Fibroblast of skin of right biceps (primary cell): ENCODE measurements around the gene GMPR2.
"Not testable (repeated sequence)": the region's sequence is repeated elsewhere in the genome, so short reads cannot be mapped to it uniquely, and the experiment has no call there.

Source experiments
- DNase-seq: peaks from one replicate; pipeline ENCODE4 v3.0.0-alpha.2; 2013

The GMPR2 gene

DNA sequence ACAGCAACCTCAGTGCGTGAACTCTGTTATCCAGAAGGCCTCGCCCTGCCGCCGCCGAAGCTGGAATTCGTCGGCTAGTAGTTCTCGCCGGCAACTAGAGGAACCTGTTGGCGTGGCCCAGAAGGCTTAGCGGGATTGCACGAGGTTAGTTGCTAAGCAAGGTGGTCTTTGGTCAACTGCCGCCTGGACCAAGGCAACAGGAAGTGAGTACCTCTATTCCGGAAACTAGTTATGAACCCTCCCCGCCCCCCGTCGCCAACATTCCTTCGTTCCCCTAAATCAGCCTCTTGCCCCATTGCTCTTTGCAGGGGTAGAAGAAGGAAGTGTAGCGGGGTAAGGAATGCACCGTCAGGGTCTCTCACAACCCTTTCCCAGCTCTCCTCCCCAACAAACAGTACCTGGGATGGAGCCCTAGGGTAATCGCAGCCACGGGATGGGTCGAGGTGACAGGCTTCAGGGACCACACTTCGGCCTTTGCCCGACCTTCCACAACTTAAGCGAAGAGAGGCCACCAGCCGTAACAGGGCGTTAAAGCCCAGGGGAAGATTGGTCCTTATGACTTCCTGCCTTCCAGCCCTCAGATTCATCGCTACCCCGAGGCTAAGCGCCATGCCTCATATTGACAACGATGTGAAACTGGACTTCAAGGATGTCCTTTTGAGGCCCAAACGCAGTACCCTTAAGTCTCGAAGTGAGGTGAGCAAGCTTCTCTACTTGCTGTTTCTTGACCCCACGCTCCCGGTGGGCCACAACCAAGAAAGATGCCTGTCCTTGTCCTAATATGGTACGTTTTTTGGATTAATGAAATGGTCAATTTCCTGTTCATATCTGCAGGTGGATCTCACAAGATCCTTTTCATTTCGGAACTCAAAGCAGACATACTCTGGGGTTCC lies at the start of gene GMPR2:
Gene GMPR2, plus strand, starts transcription at position 285 of the 893 bp plus-strand sequence. Its CDS starts 325 bp downstream, at position 610.
- no peak for DNase-seq

- no peak for DNase-seq
Measured at GRCh38 chr14:24183014-24183481, 49.7 kb upstream of the GMPR2 start.

DNA sequence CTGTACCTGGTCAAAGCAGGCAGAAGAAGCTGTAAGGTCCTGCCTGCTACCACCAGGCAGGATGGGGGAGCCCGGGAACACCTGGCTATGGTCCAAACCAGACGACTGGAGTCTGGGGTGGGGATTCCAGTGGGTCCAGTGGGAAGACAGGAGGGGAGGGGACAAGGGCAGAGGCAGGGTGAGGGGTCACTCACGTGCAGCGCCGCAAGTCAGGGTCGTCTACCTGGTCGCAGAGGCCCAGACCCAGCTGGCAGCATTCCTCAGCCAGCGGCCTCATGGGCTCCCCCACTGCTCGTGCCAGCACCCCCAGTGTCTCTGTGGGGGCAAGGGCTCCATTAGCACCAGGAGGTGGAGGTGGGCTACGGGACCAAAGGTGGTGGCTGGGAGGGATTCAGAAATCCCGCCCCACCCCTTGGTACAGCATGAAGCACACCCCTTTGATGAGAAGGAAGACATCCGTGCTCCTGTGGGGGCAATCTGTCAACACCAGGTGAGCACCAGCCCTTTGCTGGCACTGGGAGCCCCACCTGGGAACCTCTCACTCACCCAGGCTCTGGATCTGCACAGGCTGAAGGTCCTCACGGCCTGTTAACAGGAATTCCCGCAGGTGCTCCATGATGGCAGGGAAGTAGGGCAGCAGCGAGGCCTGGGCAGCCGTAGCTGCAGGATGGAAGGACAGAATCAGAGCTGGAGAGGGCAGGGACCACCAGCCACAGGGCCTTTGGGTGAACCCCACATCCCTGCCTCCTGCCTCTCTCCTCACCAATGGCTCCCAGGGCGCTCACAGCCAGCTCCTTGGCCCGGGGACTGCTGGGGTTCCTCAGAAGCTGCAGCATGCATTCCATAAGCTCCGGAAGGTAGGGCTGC lies 48.4 kb upstream of the GMPR2 start:
- no peak for DNase-seq

GRCh38 chr14:24185026-24185425 lies 47.7 kb upstream of the GMPR2 start:
- DNase-seq = no peak

DNA sequence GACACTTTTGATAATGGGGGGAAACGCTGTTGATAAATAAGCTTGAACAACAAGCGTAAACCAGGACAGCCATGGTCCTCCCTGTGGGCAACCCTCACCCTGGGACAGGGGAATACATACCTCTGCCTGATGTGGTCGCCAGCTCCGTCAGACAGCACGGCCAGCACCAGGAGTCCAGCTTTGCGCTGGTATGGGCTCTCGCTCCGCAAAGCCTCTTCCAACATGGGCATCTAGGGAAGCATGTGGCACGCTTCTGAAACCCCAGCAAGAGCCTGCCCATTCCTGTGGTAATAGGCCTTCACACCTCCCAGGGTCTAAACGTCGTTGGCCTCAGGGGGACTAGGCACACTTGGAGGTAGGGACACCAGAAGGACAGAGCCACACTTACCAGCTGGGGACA lies 47.0 kb upstream of the GMPR2 start:
- no peak for DNase-seq

DNA sequence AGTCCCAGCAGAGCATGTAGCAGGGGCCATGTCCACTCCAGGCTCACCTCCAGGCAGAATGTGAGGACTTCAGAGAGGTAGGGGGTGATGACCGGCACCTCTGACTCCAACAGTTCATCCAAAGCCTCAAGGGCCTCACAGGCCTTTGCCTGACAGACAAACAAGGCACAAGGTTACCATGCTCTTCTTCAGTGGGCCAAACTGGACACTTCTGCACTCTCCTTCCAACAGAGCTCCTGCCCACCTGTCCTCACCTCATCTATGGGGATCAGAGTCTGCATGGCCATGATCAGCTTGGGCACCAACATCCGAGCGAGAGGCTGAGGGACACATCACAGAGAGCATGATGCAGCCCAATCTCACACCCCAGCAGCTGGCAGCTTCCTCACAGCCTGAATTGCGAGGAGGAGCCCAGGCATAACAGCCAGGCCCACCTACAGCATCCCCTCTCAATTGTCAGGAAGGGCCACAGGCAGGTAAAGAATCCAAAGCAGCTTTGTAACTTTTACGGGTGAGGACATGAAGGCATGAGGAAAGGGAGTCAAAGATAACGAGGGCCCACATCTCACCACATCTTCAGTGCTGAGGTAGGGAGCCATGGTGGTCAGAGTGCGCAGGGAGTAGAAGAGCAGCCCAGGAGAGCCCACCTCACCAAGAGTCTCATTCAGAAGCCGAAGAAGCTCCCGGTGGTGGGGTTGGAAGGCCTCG lies 45.7 kb upstream of the GMPR2 start:
- no peak for DNase-seq

GRCh38 chr14:24187539-24187915 lies 45.2 kb upstream of the GMPR2 start:
- DNase-seq = no peak

DNA sequence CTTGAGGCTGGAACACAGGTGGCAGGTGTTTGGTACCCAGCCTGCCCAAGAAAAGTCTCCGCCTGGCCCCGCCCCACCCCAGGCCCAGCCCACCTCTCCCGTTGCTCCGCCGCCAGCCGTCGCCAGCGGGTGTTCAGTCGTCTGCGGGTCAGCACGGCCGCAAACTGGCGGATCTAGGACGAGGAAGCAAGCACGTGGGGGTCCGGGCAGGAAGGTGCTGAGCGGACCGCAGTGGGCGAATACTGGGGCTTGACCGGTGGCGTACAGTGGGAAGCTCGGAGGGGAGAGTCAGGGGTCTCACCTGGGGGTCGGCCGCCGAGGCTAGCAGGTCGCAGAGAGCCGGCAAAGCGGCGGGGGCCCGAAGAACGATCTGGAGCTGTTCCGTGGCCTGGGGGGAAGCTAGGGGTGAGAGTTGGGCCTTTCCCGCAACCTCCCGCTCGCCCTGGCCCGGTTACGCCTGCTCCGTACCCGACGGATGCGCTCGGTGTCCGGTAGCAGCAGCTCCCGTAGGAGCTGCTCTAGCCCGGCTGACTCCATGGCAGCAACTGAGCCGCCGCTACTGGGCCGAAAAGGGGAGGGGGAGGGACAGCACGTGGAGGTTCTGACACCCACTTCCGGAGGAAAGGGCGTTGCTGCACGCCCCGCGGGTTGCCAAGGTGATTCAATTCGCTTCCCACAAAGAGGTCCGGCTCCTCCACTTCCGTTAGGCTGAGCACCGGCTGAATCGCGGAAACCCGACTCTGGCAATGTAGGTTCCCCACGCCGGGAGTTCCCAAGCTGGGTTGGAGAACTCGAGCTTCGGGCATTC lies 44.3 kb upstream of the GMPR2 start, which contains the start of gene IPO4:
Gene IPO4, minus strand, starts transcription at position 566 of the 808 bp plus-strand sequence. Its CDS starts 29 bp downstream, at position 537.
- DNase-seq = peak; percentile 98

GRCh38 chr14:24189059-24189375 lies 43.7 kb upstream of the GMPR2 start:
- no peak for DNase-seq

DNA sequence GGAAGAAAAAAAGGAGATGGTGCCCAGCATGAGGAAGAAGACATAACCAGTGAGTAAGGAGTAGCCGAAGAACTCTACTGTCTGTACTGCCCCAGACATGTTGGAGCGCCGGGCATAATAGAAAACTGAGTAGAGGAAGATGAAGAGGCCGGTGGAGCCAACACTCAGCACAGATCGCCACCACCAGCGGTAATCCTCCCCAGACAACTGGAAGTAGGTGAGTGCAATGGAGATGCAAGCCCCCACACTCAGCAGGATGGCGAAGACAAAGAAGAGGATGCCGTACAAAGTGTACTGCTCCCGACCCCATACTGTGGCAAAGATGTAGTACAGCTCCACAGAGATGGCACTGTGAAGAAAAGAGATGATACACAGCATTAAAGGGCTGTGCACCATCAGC lies 43.3 kb upstream of the GMPR2 start:
- no peak for DNase-seq

- DNase-seq = no peak
Measured at GRCh38 chr14:24190416-24190815, 42.3 kb upstream of the GMPR2 start.

DNA sequence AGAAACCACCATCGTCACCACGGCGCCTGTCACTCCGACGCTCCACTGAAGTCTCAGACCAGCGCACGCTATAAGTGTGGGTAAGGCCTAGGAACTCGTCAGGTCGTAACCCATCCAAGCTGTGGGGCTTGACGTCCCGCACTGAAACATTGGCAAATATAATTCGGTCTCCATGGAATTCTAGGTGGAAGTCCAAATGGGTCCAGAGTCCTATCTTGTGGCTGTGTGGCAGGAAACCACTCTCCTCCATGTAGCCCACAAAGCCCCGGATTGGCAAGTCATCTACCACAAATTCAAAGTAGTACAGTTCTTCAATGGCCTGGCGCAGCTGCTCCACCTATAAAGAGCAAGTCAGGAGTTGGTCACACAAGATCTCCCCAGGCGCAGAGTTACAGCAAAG lies 39.8 kb upstream of the GMPR2 start:
- DNase-seq = no peak

DNA sequence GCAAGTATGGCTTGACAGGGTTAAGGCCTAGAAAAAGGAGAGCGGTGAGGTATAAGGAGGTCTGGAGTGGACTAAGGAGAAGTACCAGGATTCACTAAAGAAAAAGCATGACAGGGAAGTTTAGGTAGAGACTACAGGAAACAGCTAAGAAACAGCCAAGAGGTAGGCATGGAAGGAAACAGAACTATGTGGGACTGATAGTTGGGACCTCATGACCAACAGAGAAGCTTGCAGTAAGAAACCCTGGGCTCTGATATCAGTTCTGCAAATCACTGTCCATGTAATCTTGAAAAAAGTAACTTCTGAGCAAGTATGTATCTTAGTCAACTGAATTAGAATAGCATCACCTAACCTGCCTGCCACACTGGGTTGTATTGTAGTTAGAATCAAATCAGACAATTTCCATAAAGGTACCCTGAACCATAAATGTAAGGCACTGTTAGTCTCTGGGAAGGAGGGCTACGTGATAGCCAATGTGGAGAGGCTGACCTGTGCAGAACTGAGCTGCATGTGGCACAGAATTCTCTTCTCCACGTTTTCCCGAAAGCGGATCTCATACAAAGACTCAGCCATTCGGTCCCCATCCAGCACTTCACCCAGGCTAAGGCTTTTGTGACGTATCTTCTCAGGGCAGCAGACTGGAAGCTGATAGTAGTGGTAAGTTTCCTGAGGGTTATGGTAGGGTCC lies 38.4 kb upstream of the GMPR2 start:
- no peak for DNase-seq

GRCh38 chr14:24194873-24195185 lies 37.9 kb upstream of the GMPR2 start:
- no peak for DNase-seq

GRCh38 chr14:24195186-24196070 lies 37.3 kb upstream of the GMPR2 start, which contains the start of gene TM9SF1:
TSS of gene TM9SF1 (minus strand) at chr14:24195441. CDS start at chr14:24195019, 422 bp downstream.
- peak; percentile 89 for DNase-seq

DNA sequence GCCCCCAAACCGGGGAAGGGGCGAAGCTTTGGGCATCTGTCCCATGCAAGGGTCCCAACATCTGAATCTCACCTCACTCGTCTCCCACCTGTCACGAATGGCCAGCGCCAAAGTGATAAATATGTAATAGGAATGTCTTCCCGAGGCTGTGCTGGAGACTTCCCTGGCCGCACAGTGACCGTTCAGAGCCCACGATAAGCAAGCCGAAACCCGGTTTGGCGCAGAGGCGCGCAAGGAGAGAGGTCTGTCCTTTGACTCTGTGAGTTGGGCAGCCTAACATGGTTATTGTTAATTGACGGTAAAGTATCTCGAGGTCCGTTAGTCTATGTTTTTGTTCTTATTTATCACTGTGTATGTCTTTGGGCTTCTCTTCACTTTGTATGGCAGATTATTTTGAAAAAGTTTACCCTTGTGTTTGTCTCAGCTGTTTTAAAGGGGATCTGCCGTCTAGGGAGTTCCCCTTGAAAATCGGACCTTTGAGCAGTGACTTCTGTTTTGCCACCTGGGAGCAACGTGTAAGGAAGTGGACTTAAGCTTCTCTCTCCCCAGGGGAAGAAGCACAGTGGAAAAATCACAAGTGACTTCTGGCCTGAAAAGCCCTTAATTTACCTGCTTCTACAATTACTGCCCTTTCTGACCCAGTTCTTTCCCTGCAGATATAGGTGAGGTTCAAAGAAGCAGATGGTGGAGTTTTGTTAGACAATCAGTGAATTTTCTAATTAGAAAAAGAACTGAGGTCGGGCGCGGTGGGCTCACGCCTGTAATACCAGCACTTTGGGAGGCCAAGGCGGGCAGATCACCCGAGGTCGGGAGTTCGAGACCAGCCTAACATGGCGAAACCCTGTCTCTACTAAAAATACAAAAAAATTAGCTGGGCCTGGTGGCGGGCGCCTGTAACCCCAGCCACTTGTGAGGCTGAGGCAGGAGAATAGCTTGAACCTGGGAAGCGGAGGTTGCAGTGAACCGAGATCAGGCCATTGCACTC lies 36.4 kb upstream of the GMPR2 start:
- no peak for DNase-seq

GRCh38 chr14:24197056-24197450 lies 35.7 kb upstream of the GMPR2 start:
- DNase-seq = no peak

DNA sequence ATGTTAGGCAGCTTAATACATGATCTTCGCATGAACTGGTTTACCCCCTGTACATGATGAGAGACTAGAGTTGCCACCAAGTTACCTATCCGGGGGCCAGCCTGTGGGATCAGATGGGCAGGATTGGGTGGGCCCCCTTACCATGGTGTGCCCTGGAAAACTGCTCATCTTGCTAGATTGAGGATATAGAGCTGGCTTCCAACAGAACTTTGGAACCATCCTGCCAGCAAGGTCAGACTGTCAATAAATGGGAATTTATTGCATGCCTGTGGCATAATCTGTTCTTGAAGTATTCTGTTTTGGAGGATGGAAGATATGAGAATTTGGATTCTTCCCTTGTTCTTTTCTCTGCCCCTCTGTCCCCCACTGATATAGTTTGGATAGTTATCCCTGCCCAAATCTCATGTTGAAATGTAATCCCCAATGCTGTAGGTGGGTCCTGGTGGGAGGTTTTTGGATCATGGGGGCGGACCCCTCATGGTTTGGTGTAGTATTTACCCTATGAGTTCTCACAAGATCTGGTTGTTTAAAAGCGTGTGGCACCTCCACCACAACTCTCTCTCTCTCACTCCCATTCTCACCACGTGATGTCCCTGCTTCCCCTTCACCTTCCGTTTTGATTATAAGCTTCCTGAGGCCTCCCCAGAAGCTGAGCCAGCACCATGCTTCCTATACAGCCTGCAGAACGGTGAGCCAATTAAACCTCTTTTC lies 33.8 kb upstream of the GMPR2 start:
- DNase-seq = no peak

DNA sequence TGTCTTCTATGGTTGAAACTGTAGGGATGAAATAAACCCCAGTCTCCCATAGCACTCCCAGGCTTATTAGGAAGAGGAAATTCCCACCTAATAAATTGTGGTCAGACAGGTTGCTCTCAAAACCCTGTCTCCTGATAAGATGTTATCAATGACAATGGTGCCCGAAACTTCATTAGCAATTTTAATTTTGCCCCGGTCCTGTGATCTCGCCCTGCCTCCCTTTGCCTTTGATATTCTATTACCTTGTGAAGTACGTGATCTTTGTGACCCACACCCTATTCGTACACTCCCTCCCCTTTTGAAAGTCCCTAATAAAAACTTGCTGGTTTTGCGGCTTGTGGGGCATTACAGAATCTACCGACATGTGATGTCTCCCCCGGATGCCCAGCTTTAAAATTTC lies 30.2 kb upstream of the GMPR2 start:
- DNase-seq = not testable (repeated sequence)
